Stimulated activated CD4-positive, alpha-beta T cell treated with anti-CD3 and anti-CD28 coated beads, Interleukin-1b, Interleukin-23, amount 100 ng/mL, for 48 hours (primary cell): ENCODE measurements around the gene MCMBP.

Experiments
- DNase-seq: peaks from one replicate; pipeline ENCODE4 v3.0.0-alpha.2; 2020

The MCMBP gene

DNA sequence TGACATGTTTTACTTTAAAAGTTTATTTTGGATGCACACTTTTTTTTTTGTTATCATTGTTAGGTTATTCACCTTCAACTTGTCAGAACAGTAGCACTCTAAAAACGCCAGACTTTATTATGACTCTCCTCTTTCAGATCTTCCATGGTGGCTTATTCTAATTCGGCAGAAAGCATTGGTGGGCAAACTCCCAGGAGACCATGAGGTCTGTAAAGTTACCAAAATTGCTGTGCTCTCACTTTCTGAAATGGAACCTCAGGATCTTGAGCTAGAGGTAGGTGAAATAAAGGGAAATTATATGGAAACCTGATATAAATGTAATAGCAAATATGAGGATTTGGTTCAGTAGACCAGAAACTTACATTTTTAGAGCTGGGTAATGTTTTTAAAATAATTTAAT lies 91.1 kb downstream of the MCMBP start:
- no peak for DNase-seq

DNA sequence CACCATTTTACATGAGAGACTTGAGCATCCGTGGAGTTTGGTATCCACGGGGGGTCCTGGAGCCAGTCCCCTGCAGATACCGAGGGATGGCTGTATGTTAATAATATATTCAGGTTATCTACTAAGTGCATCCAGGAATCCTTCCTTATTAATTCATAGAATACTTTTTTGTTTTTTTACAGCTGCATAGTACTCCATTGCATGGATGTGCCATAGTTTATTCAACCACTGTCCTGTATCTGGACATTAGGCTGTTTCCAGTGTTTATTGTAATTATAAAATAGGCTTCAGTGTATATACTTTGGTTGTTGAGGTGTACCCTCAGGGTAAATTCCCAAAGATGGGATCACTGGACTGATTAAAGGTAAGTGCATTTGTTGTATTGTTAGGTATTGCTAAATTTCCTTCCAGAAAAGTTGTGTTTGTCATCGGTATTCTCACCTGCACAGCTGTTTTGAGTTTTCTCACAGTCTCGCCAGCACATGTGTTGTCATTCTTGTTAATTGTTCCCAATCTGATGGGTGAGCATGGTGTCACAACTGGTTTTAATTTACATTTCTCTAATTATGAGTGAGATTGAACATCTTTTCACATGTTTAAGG lies 91.7 kb downstream of the MCMBP start:
- DNase-seq, result no peak
